ENCODE results near the gene PAFAH1B1. TPM values are rescaled to one million over a fixed set of nuclear protein-coding genes. Genes with fewer than 3 reads are reported as not detected.
"Not testable (repeated sequence)": the region's sequence is repeated elsewhere in the genome, so short reads cannot be mapped to it uniquely, and the experiment has no call there.

Gene PAFAH1B1
- polyA plus RNA-seq (ENCODE audit: low read depth in 6 of 6), result 10 to 100 TPM in 5 of 6 donors, 1 to 10 TPM in 1; 9.0 to 16.2 (median 12.2) TPM

DNA sequence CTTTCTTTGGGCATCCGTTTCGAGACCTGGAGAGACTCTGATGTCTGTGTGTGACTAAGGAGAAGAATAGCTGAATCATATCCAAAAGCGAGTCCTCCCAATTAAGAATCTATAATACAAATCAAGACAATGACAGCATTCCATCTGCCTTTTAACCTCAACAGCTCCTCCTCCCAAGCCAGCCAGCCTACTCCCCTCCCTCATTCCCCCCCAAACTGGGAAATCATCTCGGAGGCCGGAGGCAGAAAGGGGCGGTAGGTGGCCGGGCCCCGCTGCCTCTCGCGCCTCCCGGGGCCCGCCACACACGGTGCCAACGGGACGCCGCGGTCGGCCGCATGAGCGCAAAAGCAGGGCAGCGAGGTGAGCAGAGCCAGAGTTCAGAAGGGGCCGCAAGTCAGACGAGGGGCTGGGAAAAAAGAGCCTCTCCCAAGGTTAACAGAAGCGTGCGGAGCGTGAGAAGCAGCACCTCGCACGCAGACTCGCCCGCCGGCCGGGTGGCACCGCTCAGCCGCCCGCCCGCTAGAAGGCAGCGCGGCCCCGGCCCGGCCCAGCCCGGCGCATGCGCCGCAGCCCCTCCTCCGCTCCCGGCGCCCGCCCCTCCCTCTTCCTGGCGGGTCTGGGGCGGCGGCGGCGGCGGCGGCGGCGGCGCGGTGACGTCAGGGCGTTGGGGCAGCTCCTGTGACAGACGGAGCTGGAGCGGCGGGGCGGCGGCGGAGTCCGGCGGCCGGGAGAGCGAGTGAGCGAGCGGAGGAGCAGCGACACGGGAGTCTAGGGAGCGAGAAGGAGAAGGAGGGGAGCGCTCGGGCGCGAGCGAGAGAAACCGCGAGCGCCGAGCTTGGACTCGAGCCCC lies at the start of gene PAFAH1B1:
PAFAH1B1 (plus strand) TSS at position 684 of the 850 bp plus-strand sequence. CDS start 44,635 bp downstream, outside the sequence.
- H3K27ac Mint-ChIP-seq, result peak within 1 kb of the TSS; percentile 93 to 97 (median 94)
- H3K4me1 Mint-ChIP-seq, result peaks cover 17 to 37% (median 30%) of the 10 kb centered on the region in 3 donors
- ATAC-seq (ENCODE audit: low read depth in 2 of 2) (peak; percentile 78 to 80), DNase-seq (peak; percentile 98)
- peaks cover 0 to 8% of the 10 kb centered on the region in 2 donors for H3K36me3 Mint-ChIP-seq
- no peaks in the 10 kb centered on the region for H3K9me3 Mint-ChIP-seq
- no peaks in the 10 kb centered on the region for H3K27me3 Mint-ChIP-seq
- H3K4me3 Mint-ChIP-seq, result peak within 1 kb of the TSS; percentile 86 to 97 (median 93)

- DNase-seq (no peak), ATAC-seq (ENCODE audit: low read depth in 2 of 2) (no peak)
- no peak overlapping the region for H3K4me3 Mint-ChIP-seq
- H3K9me3 Mint-ChIP-seq, result peaks cover 0 to 2% (median 0%) of the 10 kb centered on the region in 7 donors
- H3K36me3 Mint-ChIP-seq, result no peaks in the 10 kb centered on the region
- peaks cover 0 to 19% (median 13%) of the 10 kb centered on the region in 3 donors for H3K27me3 Mint-ChIP-seq
- no peaks in the 10 kb centered on the region for H3K4me1 Mint-ChIP-seq
- peak overlapping the region in 1 of 6 donors; percentile 30 for H3K27ac Mint-ChIP-seq
These were observed 48.1 kb upstream of the PAFAH1B1 start for GRCh38 chr17:2545393-2545792.

DNA sequence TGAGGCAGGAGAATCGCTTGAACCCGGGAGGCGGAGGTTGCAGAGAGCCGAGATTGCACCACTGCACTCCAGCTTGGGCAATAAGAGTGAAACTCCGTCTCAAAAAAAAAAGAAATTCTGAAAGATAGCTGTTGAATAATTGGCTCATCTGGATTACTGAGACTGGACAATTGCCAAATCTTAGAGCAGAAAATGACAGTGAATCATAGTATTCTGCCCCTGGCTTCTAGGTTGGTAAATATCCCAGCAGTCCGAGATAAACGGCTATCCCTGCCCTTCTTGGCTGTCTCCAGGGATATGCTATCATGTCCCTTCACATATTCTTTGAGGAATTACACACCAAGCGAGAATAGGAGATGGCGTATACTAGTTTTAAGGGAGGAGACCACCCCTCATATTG lies 46.3 kb upstream of the PAFAH1B1 start:
- ATAC-seq (ENCODE audit: low read depth in 2 of 2) (no peak), DNase-seq (no peak)
- H3K4me3 Mint-ChIP-seq, result no peak overlapping the region
- no peaks in the 10 kb centered on the region for H3K4me1 Mint-ChIP-seq
- H3K9me3 Mint-ChIP-seq, result peaks cover 0 to 2% (median 0%) of the 10 kb centered on the region in 7 donors
- H3K36me3 Mint-ChIP-seq, result no peaks in the 10 kb centered on the region
- no peak overlapping the region for H3K27ac Mint-ChIP-seq
- peaks cover 5 to 21% (median 17%) of the 10 kb centered on the region in 3 donors for H3K27me3 Mint-ChIP-seq

- peaks cover 5 to 26% (median 14%) of the 10 kb centered on the region in 3 donors for H3K27me3 Mint-ChIP-seq
- not testable (repeated sequence) for H3K36me3 Mint-ChIP-seq, H3K4me1 Mint-ChIP-seq
These were observed 45.4 kb upstream of the PAFAH1B1 start for GRCh38 chr17:2548026-2548425.

DNA sequence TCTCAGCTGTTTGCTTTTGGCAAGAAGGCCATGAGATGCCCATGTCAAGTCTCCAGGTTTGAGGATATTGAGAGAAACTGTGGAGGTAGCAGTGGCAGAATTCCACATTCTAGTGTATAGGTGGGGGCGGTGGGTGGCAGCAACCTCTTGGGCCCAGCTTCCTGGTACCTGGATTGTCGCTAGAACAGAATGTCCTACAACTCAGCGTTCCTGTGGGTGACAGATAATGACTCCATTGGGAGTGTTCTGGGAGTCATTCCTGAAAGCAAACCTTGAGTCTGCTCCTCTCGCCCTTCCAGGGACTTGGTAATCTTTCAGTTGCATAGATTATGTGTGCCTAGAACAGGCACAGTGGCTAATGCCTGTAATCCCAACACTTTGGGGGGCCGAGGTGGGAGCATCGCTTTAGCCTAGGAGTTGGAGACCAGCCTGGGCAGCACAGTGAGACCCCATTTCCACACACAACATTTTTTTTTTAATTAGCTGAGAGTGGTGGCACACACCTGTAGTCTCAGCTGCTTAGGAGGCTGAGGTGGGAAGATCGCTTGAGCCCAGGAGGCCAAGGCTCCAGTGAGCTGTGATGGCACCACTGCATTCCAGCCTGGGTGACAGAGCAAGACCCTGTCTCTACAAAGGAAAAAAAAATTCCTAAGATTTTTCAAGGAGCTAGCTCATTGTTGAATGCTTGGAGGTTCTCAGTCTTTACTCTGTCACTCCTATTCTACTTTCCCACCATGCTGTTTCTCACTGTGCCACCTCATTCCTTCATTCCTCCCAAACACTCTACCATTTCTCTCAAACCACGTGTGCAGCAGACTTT lies 43.9 kb upstream of the PAFAH1B1 start:
- Mint-ChIP-seq H3K27me3 (peaks cover 5 to 26% (median 14%) of the 10 kb centered on the region in 3 donors), H3K36me3 (no peaks in the 10 kb centered on the region), H3K9me3 (peaks cover 0 to 2% (median 0%) of the 10 kb centered on the region in 7 donors), H3K4me1 (no peaks in the 10 kb centered on the region), H3K4me3 (no peak overlapping the region), H3K27ac (no peak overlapping the region)
- ATAC-seq (ENCODE audit: low read depth in 2 of 2) (no peak), DNase-seq (no peak)

More at GRCh38 chr17:2548026-2548425, 45.4 kb upstream of the PAFAH1B1 start:
- not testable (repeated sequence) for DNase-seq; ATAC-seq (ENCODE audit: low read depth in 2 of 2); H3K9me3 Mint-ChIP-seq; H3K4me3 Mint-ChIP-seq; H3K27ac Mint-ChIP-seq

GRCh38 chr17:2551493-2551892 lies 42.0 kb upstream of the PAFAH1B1 start:
- no peak for DNase-seq
- no peak overlapping the region for H3K4me3 Mint-ChIP-seq
- peaks cover 6 to 26% (median 9%) of the 10 kb centered on the region in 3 donors for H3K27me3 Mint-ChIP-seq
- H3K9me3 Mint-ChIP-seq, result peaks cover 0 to 2% (median 0%) of the 10 kb centered on the region in 7 donors
- H3K4me1 Mint-ChIP-seq, result no peaks in the 10 kb centered on the region
- ATAC-seq (ENCODE audit: low read depth in 2 of 2), result no peak
- H3K36me3 Mint-ChIP-seq, result no peaks in the 10 kb centered on the region
- no peak overlapping the region for H3K27ac Mint-ChIP-seq

DNA sequence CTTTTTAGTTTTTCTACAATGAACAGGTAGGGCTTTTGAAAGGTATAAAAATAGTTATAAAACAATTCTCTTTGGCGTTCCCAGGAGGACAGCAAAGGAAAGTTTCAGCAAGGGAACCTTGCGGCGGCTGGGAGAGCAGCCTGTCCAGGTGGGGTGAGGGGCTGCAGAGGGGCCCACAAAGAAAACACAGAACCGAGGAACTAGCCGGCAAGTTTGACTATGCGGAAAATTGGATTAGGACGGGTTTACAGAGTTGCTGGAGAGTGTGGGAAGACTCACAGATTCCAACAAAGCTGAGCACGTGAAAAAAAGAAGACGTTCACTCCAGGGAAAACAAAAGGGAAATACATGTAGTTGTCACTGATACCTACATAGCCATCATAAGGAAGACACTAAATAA lies 41.5 kb upstream of the PAFAH1B1 start:
- H3K27ac Mint-ChIP-seq, result no peak overlapping the region
- peaks cover 0 to 2% (median 0%) of the 10 kb centered on the region in 7 donors for H3K9me3 Mint-ChIP-seq
- H3K4me3 Mint-ChIP-seq, result no peak overlapping the region
- H3K36me3 Mint-ChIP-seq, result no peaks in the 10 kb centered on the region
- peaks cover 8 to 27% (median 12%) of the 10 kb centered on the region in 3 donors for H3K27me3 Mint-ChIP-seq
- DNase-seq, result no peak
- no peak for ATAC-seq (ENCODE audit: low read depth in 2 of 2)
- H3K4me1 Mint-ChIP-seq, result no peaks in the 10 kb centered on the region

DNA sequence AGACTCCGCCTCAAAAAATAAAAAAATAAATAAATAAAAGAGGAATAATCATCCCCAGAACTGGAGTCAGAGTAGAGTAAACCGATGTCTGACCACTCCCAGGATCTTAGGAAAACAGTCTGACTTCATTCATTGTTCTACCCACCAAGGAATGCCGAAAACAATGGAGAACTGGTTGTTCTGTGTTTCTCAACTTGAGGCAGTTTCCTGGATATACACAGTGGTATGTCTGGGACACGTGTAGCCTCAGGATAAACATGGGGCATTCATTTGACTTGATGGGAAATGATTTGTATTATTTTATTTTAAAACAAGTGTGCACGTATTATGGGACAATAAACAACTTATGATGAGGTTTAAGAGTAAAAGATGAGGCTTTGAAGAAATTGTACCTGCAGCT lies 32.8 kb upstream of the PAFAH1B1 start:
- no peak for DNase-seq
- no peak for ATAC-seq (ENCODE audit: low read depth in 2 of 2)
- H3K27me3 Mint-ChIP-seq, result peaks cover 13 to 33% (median 32%) of the 10 kb centered on the region in 3 donors
- H3K4me1 Mint-ChIP-seq, result peaks cover 0 to 3% (median 0%) of the 10 kb centered on the region in 3 donors
- no peaks in the 10 kb centered on the region for H3K36me3 Mint-ChIP-seq
- no peak overlapping the region for H3K4me3 Mint-ChIP-seq
- H3K27ac Mint-ChIP-seq, result no peak overlapping the region
- peaks cover 0 to 4% (median 0%) of the 10 kb centered on the region in 7 donors for H3K9me3 Mint-ChIP-seq

GRCh38 chr17:2562162-2562858 lies 31.1 kb upstream of the PAFAH1B1 start:
- H3K36me3 Mint-ChIP-seq, result no peaks in the 10 kb centered on the region
- H3K27ac Mint-ChIP-seq, result no peak overlapping the region
- ATAC-seq (ENCODE audit: low read depth in 2 of 2) (no peak), DNase-seq (no peak)
- no peak overlapping the region for H3K4me3 Mint-ChIP-seq
- peaks cover 6 to 28% (median 26%) of the 10 kb centered on the region in 3 donors for H3K27me3 Mint-ChIP-seq
- H3K4me1 Mint-ChIP-seq, result peaks cover 0 to 3% (median 0%) of the 10 kb centered on the region in 3 donors
- H3K9me3 Mint-ChIP-seq, result peaks cover 0 to 4% (median 0%) of the 10 kb centered on the region in 7 donors

DNA sequence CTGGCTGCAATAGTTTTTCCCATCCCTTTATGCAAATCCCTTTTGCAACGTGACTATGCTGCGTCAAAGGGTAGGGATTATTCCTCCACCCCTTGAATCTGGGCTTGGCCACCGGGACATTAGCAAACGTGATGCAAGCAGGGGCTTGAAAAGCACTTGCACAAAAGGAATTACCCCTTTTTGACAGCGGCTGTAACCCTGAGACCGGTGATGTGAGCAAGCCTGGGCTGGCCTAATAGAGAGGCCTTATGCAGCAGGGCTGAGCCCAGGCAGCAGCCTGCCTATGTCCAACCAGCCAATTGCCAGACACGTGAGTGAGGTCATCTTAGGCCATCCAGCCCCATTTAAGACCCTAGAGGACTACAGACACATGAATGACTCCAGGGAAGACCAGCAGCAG lies 30.4 kb upstream of the PAFAH1B1 start:
- no peaks in the 10 kb centered on the region for H3K36me3 Mint-ChIP-seq

DNA sequence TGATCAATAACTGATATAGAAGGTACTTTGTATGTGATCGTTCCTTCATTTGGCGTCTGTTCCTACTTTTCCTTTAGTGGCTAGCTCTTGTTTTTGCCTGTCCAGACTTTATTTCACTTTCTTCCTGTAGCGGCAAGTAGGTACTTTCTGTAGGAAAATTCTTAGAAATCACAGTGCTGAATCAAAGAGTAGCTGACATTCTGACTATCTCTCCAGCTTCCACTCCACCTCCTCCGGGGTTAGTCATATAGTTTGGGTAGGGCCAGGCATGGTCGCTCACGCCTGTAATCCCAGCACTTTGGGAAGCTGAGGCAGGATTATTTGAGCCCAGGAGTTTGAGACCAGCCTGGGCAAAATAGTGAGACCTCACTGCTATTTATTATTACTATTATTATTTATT lies 29.9 kb upstream of the PAFAH1B1 start:
- ATAC-seq (ENCODE audit: low read depth in 2 of 2) (no peak), DNase-seq (no peak)
- H3K9me3 Mint-ChIP-seq, result peaks cover 0 to 4% (median 0%) of the 10 kb centered on the region in 7 donors
- no peak overlapping the region for H3K4me3 Mint-ChIP-seq
- no peak overlapping the region for H3K27ac Mint-ChIP-seq
- peaks cover 0 to under 1% (median 0%) of the 10 kb centered on the region in 3 donors for H3K4me1 Mint-ChIP-seq
- H3K36me3 Mint-ChIP-seq, result no peaks in the 10 kb centered on the region
- H3K27me3 Mint-ChIP-seq, result peaks cover 0 to 20% (median 17%) of the 10 kb centered on the region in 3 donors

More for the DNA sequence above, 30.4 kb upstream of the PAFAH1B1 start:
- peaks cover 4 to 23% (median 21%) of the 10 kb centered on the region in 3 donors for H3K27me3 Mint-ChIP-seq
- ATAC-seq (ENCODE audit: low read depth in 2 of 2) (no peak), DNase-seq (no peak)
- H3K4me1 Mint-ChIP-seq, result peaks cover 0 to 3% (median 0%) of the 10 kb centered on the region in 3 donors
- peaks cover 0 to 4% (median 0%) of the 10 kb centered on the region in 7 donors for H3K9me3 Mint-ChIP-seq
- no peak overlapping the region for H3K27ac Mint-ChIP-seq
- H3K4me3 Mint-ChIP-seq, result no peak overlapping the region

DNA sequence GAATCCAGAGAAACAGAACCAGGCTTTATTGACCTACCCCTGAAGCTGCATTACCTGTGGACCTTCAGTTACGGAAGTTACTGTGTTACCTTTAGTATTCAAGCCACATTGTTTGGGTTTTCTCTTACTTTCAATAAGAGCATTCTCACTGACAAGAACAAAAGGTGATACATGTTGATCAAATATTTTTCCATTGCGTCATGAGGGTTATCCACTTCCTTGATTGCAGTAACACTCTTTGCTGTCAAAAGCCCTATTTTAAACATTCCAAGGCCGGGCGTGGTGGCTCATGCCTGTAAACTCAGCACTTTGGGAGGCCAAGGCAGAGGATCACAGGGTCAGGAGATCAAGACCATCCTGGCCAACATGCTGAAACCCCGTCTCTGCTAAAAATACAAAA lies 28.6 kb upstream of the PAFAH1B1 start:
- ATAC-seq (ENCODE audit: low read depth in 2 of 2) (no peak), DNase-seq (no peak)
- Mint-ChIP-seq H3K27ac (no peak overlapping the region), H3K36me3 (no peaks in the 10 kb centered on the region), H3K9me3 (peaks cover 0 to 4% (median 0%) of the 10 kb centered on the region in 7 donors), H3K4me3 (no peak overlapping the region), H3K4me1 (peaks cover 0 to 4% (median 4%) of the 10 kb centered on the region in 3 donors), H3K27me3 (peaks cover 0 to 17% (median 16%) of the 10 kb centered on the region in 3 donors)

DNA sequence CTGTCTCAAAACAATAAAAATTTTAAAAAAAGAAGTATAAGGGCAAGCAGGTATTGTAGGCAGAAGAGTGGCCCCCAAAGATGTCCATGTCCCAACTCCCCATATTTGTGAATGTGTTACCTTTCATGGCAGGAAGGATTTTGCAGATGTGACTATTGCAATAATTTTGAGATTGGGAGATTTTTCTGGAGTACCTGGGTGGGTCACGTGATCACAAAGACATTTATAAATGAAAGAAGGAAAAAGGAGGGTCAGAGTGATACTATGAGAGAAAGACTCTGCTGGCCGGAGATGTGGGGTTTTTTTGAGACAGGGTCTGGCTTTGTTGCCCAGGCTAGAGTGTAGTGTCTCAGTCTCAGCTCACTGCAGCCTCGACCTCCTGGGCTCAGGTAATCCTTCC lies 27.4 kb upstream of the PAFAH1B1 start:
- peaks cover 0 to 4% (median 0%) of the 10 kb centered on the region in 7 donors for H3K9me3 Mint-ChIP-seq
- no peak for DNase-seq
- H3K36me3 Mint-ChIP-seq, result no peaks in the 10 kb centered on the region
- no peak for ATAC-seq (ENCODE audit: low read depth in 2 of 2)
- no peak overlapping the region for H3K4me3 Mint-ChIP-seq
- peaks cover 0 to 4% (median 4%) of the 10 kb centered on the region in 3 donors for H3K4me1 Mint-ChIP-seq
- no peak overlapping the region for H3K27ac Mint-ChIP-seq
- H3K27me3 Mint-ChIP-seq, result peaks cover 0 to 17% (median 14%) of the 10 kb centered on the region in 3 donors
